Subcutaneous abdominal adipose tissue (tissue), 5 donors: ENCODE results near the gene XPNPEP3.
A peak's percentile ranks its signal among the peaks of the same experiment; 100 is the strongest.
"Not testable (repeated sequence)": the region's sequence is repeated elsewhere in the genome, so short reads cannot be mapped to it uniquely, and the experiment has no call there.

ENCODE experiments used
- H3K27ac ChIP-seq: one replicate; pipeline ENCODE4 v1.7.0; 2013; ENCODE audit warnings: low read depth, mild to moderate bottlenecking, inconsistent platforms, low read length, moderate library complexity
- H3K27me3 ChIP-seq, 5 donors: one replicate each; pipeline ENCODE4 v1.7.0; 2013; ENCODE audit warnings: low read length in 5 of 5, inconsistent platforms in 1 of 5; ENCODE audit not compliant: control insufficient read depth in 5 of 5, insufficient read depth in 4 of 5
- H3K36me3 ChIP-seq, 5 donors: one replicate each; pipeline ENCODE4 v1.7.0; 2013; ENCODE audit warnings: low read length in 5 of 5; ENCODE audit not compliant: control insufficient read depth in 5 of 5, insufficient read depth in 5 of 5
- H3K4me1 ChIP-seq, 5 donors: one replicate each; pipeline ENCODE4 v1.7.0; 2013; ENCODE audit warnings: low read length in 5 of 5, mild to moderate bottlenecking in 3 of 5, moderate library complexity in 1 of 5; ENCODE audit not compliant: control insufficient read depth in 5 of 5, insufficient read depth in 5 of 5
- H3K4me3 ChIP-seq, 5 donors: one replicate each; pipeline ENCODE4 v1.7.0; 2013; ENCODE audit warnings: low read length in 5 of 5, low read depth in 1 of 5
- H3K9ac ChIP-seq, 5 donors: one replicate each; pipeline ENCODE4 v1.7.0; 2013; ENCODE audit warnings: low read length in 5 of 5, mild to moderate bottlenecking in 4 of 5, moderate library complexity in 3 of 5
- H3K9me3 ChIP-seq, 5 donors: one replicate each; pipeline ENCODE4 v1.7.0; 2013; ENCODE audit warnings: low read length in 5 of 5; ENCODE audit not compliant: control insufficient read depth in 5 of 5
- donor health status: healthy.
- donor health status: healthy.
- donor health status: healthy.
- donor health status: healthy.
- donor health status: healthy.

Gene XPNPEP3

GRCh38 chr22:40826292-40826691 is 30.7 kb upstream of the XPNPEP3 start:
- H3K36me3 ChIP-seq, result peaks cover 36 to 63% (median 55%) of the 10 kb centered on the region in 5 donors
- not testable (repeated sequence) for H3K4me1 ChIP-seq, H3K27ac ChIP-seq, H3K9me3 ChIP-seq, H3K9ac ChIP-seq, H3K27me3 ChIP-seq, H3K4me3 ChIP-seq

- Histone ChIP-seq H3K9ac (no peak overlapping the region), H3K4me1 (peaks cover 0 to 4% (median 0%) of the 10 kb centered on the region in 5 donors), H3K27ac (no peak overlapping the region), H3K9me3 (no peaks in the 10 kb centered on the region), H3K27me3 (no peaks in the 10 kb centered on the region), H3K36me3 (peaks cover 44 to 71% (median 60%) of the 10 kb centered on the region in 5 donors), H3K4me3 (no peak overlapping the region)
Measured at GRCh38 chr22:40826984-40827741, 29.8 kb upstream of the XPNPEP3 start.

DNA sequence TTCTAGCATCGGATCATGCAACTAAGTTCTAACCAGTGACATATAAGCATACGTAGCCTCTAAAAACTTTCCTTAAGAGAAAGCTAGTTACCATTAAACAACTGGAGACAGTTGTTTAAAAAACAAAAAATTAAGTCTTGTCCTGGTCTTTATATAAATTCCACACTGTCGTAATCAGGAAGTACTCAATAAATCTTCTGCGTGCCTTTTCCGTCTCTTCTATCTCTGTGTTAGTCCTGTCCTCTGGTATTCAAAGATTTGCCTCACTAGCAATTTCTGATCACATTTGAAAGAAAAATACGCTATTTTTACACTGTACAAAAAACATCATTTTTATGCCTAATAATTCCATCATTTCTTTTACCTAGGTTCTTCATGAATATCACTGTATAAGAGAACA is 27.8 kb upstream of the XPNPEP3 start:
- no peak overlapping the region for H3K4me3 ChIP-seq
- H3K36me3 ChIP-seq, result peaks cover 50 to 77% (median 57%) of the 10 kb centered on the region in 5 donors
- H3K27ac ChIP-seq, result no peak overlapping the region
- no peaks in the 10 kb centered on the region for H3K27me3 ChIP-seq
- no peak overlapping the region for H3K9ac ChIP-seq
- H3K4me1 ChIP-seq, result peaks cover 0 to 4% (median 0%) of the 10 kb centered on the region in 5 donors
- H3K9me3 ChIP-seq, result no peaks in the 10 kb centered on the region

GRCh38 chr22:40834619-40835018 is 22.3 kb upstream of the XPNPEP3 start:
- Histone ChIP-seq H3K4me3 (no peak overlapping the region), H3K27ac (no peak overlapping the region), H3K36me3 (peaks cover 51 to 88% (median 78%) of the 10 kb centered on the region in 5 donors), H3K9ac (no peak overlapping the region), H3K27me3 (no peaks in the 10 kb centered on the region), H3K9me3 (no peaks in the 10 kb centered on the region), H3K4me1 (no peaks in the 10 kb centered on the region)

DNA sequence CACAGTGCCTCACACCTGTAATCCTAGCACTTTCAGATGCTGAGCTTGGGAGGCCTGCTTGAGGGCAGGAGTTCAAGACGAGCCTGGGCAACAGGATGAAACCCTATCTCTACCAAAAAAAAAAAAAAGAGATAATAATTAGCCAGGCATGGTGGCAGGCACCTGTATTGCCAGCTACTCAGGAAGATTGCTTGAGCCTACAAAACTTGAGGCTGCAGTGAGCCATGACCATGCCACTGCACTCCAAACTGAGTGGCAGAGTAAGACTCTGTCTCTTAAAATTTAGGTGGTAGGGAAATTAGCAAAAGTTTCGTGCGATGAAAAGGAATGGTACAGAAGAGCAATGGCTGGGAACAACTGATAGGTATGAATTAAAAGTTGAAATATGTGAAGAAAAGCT is 18.5 kb upstream of the XPNPEP3 start:
- no peaks in the 10 kb centered on the region for H3K4me1 ChIP-seq
- no peak overlapping the region for H3K4me3 ChIP-seq
- H3K27ac ChIP-seq, result no peak overlapping the region
- no peaks in the 10 kb centered on the region for H3K27me3 ChIP-seq
- H3K36me3 ChIP-seq, result peaks cover 50 to 88% (median 83%) of the 10 kb centered on the region in 5 donors
- no peak overlapping the region for H3K9ac ChIP-seq
- H3K9me3 ChIP-seq, result no peaks in the 10 kb centered on the region

- Histone ChIP-seq H3K4me3 (no peak overlapping the region), H3K27me3 (no peaks in the 10 kb centered on the region), H3K9ac (no peak overlapping the region), H3K4me1 (no peaks in the 10 kb centered on the region), H3K27ac (no peak overlapping the region), H3K9me3 (no peaks in the 10 kb centered on the region), H3K36me3 (peaks cover 45 to 91% (median 71%) of the 10 kb centered on the region in 5 donors)
Measured at GRCh38 chr22:40844951-40845350, 12.0 kb upstream of the XPNPEP3 start.

DNA sequence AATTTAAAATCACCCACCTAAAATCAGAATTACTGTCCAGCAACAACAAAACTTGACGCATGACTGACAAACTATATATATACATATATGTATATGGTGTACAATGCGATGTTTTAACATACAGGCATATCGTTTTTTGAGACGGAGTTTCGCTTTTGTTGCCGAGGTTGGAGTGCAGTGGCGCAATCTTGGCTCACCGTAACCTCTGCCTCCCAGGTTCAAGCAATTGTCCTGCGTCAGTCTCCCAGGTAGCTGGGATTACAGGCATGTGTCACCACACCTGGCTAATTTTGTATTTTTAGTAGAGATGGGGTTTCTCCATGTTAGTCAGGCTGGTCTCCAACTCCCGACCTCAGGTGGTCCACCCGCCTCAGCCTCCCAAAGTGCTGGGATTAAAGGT is 11.1 kb upstream of the XPNPEP3 start:
- H3K9ac ChIP-seq, H3K27ac ChIP-seq, H3K27me3 ChIP-seq, H3K4me3 ChIP-seq, H3K9me3 ChIP-seq, H3K4me1 ChIP-seq: not testable (repeated sequence)
- H3K36me3 ChIP-seq, result peaks cover 41 to 85% (median 63%) of the 10 kb centered on the region in 5 donors

GRCh38 chr22:40853333-40853732 is 3.6 kb upstream of the XPNPEP3 start:
- Histone ChIP-seq H3K4me1 (peaks cover 3 to 68% (median 54%) of the 10 kb centered on the region in 5 donors), H3K27ac (peak overlapping the region; percentile 100)

DNA sequence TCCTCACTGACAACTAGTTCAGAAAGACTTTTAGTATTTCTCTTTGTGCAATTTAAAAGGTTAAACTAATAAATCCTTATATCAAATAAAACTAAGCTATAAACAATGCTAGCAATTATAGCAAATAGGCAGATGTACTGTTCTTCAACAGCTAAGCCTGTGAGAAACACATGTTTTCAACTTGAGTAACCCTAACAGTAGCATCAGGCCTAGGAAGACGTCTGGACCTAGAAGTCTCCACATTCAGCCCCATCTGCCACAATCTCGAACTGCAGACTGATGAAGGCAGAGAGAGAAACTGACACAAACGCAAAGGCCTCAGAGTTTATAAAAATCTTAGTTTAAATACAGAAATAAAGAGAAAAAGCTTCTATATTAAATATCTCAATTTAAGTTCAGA is 3.0 kb upstream of the XPNPEP3 start:
- Histone ChIP-seq H3K4me1 (peaks cover 3 to 69% (median 54%) of the 10 kb centered on the region in 5 donors), H3K4me3 (peak overlapping the region in 1 of 5 donors; percentile 14), H3K27me3 (no peaks in the 10 kb centered on the region), H3K36me3 (peaks cover 4 to 16% (median 8%) of the 10 kb centered on the region in 5 donors), H3K9ac (peak overlapping the region; percentile 1 to 99 (median 98)), H3K9me3 (no peaks in the 10 kb centered on the region), H3K27ac (peak overlapping the region; percentile 100)

More at GRCh38 chr22:40853333-40853732, 3.6 kb upstream of the XPNPEP3 start:
- Histone ChIP-seq H3K4me3 (no peak overlapping the region), H3K9me3 (no peaks in the 10 kb centered on the region), H3K9ac (peak overlapping the region in 4 of 5 donors; percentile 44 to 99 (median 98)), H3K27me3 (no peaks in the 10 kb centered on the region), H3K36me3 (peaks cover 9 to 22% (median 11%) of the 10 kb centered on the region in 5 donors)

DNA sequence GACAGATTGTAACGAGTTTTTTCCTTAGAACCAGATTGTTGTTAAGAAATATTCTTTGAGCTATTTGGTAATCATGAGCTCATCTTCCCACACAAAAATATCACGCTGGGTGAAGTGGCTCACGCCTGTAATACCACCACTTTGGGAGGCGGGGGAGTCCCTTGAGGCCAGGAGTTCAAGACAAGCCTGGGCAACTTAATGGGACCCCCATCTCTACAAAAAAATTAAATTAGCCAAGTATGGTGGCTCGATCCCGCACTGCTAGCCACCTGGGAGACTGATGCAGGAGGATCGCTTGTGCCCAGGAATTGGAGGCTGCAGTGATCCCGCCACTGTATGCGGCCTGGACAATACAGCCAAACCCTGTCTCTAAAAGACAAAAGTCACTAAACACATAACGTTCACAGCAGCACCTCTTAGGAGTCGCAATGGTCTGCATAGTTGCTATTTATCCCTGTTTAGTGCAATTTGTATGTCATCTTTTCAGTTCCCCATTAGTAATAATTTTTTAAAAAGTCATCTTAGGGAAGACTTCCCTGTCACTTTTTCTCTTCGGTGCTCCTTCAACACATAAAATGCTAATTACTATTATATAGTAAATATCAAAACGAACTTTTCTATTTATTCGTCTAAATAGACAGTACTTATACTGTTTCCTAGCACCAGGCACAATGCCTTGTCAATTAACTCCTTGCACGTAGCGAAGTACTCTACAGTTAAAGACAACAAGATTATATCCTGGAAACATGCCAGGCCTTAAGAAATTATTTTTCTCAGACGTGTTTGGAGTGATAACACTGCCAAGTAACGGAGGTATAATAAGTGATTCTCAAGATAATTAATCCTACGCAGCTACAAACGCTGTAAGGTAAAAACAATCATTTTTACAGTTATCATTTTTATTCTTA is 1.6 kb upstream of the XPNPEP3 start:
- peaks cover 0 to 5% (median 0%) of the 10 kb centered on the region in 5 donors for H3K36me3 ChIP-seq
- peak overlapping the region; percentile 76 to 97 (median 94) for H3K4me3 ChIP-seq
- peak overlapping the region; percentile 98 to 99 (median 99) for H3K9ac ChIP-seq
- peaks cover 3 to 70% (median 54%) of the 10 kb centered on the region in 5 donors for H3K4me1 ChIP-seq
- H3K27me3 ChIP-seq, result no peaks in the 10 kb centered on the region
- peak overlapping the region; percentile 100 for H3K27ac ChIP-seq
- H3K9me3 ChIP-seq, result no peaks in the 10 kb centered on the region
